ENCODE measurements around the gene HES1. TPM values are rescaled to one million over a fixed set of nuclear protein-coding genes. Genes with fewer than 3 reads are reported as not detected.

Gene HES1
- total and polyA plus RNA-seq, 2 experiments from 2014 or later: 42.7 to 60.8 TPM

GRCh38 chr3:194138732-194139070 lies 2.8 kb downstream of the HES1 start (continued):
- TF ChIP-seq ZNF462 (CRISPR knock-in tag; IDR thresholded peaks at IDR 0.05) (no peak), REST (IDR thresholded peaks at IDR 0.05; ENCODE audit: unreplicated experiment) (no peak)

- Mint-ChIP-seq H3K4me1 (peaks cover 39% of the 10 kb centered on the region), H3K9me3 (no peaks in the 10 kb centered on the region), H3K4me3 (peak overlapping the region; percentile 87), H3K27ac (peak overlapping the region; percentile 7; the same call in 1 of the 2 replicates), H3K27me3 (ENCODE audit: insufficient read depth, low read depth, poor library complexity) (peaks cover 24% of the 10 kb centered on the region), H3K36me3 (ENCODE audit: low read depth) (peaks cover 21% of the 10 kb centered on the region)
- H3K27ac ChIP-seq (ENCODE audit: low read depth): peak overlapping the region; percentile 98
- peaks cover 12% of the 10 kb centered on the region for H3K79me2 ChIP-seq (replicated peaks; ENCODE audit: insufficient read depth)
- no peaks in the 10 kb centered on the region for H3K36me3 ChIP-seq (ENCODE audit: insufficient read depth)
- ATAC-seq (no peak), DNase-seq (ENCODE audit: low spot score) (peak; percentile 67)
- no peaks in the 10 kb centered on the region; the same call in 1 of the 2 replicates for H4K20me1 ChIP-seq (replicated peaks; ENCODE audit: insufficient read depth)
- H3K9me2 ChIP-seq (ENCODE audit: insufficient read depth): no peaks in the 10 kb centered on the region
- H3K4me3 ChIP-seq: peak overlapping the region; percentile 78
- H3K27me3 ChIP-seq (ENCODE audit: insufficient read depth): peaks cover 14% of the 10 kb centered on the region
- H2AFZ ChIP-seq: no peak overlapping the region
- H3K4me2 ChIP-seq: peak overlapping the region; percentile 86
- H3F3A ChIP-seq (replicated peaks; ENCODE audit: low read depth): peaks cover 26% of the 10 kb centered on the region
- H3K4me1 ChIP-seq (ENCODE audit: insufficient read depth): peaks cover 36% of the 10 kb centered on the region
- no peak for TF ChIP-seq ZNF462 (CRISPR knock-in tag; IDR thresholded peaks at IDR 0.05)
- no peak for TF ChIP-seq EZH2phosphoT487 (IDR thresholded peaks at IDR 0.05; ENCODE audit: unreplicated experiment)
- TF ChIP-seq ZNF331 (CRISPR knock-in tag; IDR thresholded peaks at IDR 0.05; ENCODE audit: low read depth): no peak
Observed at GRCh38 chr3:194139071-194139813, 3.3 kb downstream of the HES1 start.
